ENCODE results near the gene ENTPD8.

- TF ChIP-seq CTCF (IDR thresholded peaks at IDR 0.05; ENCODE audit: low read depth, low read length) (no peak), MYC (IDR thresholded peaks at IDR 0.05; ENCODE audit: low read depth, low read length) (no peak)
Observed at GRCh38 chr9:137470785-137471184, 29.6 kb upstream of the ENTPD8 start.
